Measurements from ENCODE around the gene GDPD4.

DNA sequence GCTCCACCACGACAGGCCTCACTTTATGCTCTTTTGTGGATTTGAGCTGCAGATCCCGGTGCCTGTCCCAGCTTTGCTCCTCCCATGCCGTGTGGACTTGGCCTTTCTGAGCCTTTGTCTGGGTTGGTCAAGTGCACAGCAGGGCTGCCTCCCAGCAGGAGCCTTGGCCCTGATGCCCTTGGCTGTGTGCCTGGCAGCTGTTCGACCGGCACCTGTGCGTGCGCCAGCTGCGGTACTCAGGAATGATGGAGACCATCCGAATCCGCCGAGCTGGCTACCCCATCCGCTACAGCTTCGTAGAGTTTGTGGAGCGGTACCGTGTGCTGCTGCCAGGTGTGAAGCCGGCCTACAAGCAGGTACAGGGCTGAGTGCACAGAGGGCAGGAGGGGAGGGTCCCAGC is 126.9 kb downstream of the GDPD4 start:
- TF ChIP-seq, protein P1, sequence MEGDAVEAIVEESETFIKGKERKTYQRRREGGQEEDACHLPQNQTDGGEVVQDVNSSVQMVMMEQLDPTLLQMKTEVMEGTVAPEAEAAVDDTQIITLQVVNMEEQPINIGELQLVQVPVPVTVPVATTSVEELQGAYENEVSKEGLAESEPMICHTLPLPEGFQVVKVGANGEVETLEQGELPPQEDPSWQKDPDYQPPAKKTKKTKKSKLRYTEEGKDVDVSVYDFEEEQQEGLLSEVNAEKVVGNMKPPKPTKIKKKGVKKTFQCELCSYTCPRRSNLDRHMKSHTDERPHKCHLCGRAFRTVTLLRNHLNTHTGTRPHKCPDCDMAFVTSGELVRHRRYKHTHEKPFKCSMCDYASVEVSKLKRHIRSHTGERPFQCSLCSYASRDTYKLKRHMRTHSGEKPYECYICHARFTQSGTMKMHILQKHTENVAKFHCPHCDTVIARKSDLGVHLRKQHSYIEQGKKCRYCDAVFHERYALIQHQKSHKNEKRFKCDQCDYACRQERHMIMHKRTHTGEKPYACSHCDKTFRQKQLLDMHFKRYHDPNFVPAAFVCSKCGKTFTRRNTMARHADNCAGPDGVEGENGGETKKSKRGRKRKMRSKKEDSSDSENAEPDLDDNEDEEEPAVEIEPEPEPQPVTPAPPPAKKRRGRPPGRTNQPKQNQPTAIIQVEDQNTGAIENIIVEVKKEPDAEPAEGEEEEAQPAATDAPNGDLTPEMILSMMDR (conservative IDR thresholded peaks at IDR 0.05; ENCODE audit: low read depth, low read length): no peak
- no peak for TF ChIP-seq EZH2 (IDR thresholded peaks at IDR 0.05; ENCODE audit: low read length, unreplicated experiment)
- TF ChIP-seq EZH2phosphoT487 (IDR thresholded peaks at IDR 0.05; ENCODE audit: borderline replicate concordance, low read length): no peak

Measured in PC-3 (cell line).